Lung (tissue), 12 donors: ENCODE results near the gene DIP2C. TPM values are rescaled to one million over a fixed set of nuclear protein-coding genes. Genes with fewer than 3 reads are reported as not detected.

ENCODE experiments used
- ATAC-seq: fragments of 200-7000 bp; cut with Tn5 transposase; one replicate; pipeline ENCODE4 v1.9.1; 2020; ENCODE audit warnings: moderate number of reproducible peaks; ENCODE audit not compliant: insufficient read depth, low FRiP score
- DNase-seq, 3 donors: peaks; one replicate each; pipeline ENCODE4 v3.0.0-alpha.2; 2013 to 2017
- H3K27ac ChIP-seq, 2 donors: one replicate each; pipeline ENCODE4 v1.5.1; 2013; ENCODE audit warnings: mild to moderate bottlenecking in 2 of 2, moderate library complexity in 2 of 2, control low read depth in 1 of 2, inconsistent platforms in 1 of 2, low read depth in 1 of 2, low read length in 1 of 2
- H3K27me3 ChIP-seq, 3 donors: one replicate each; pipeline ENCODE4 v1.5.1; 2013; ENCODE audit warnings: low read length in 2 of 3; ENCODE audit not compliant: control insufficient read depth in 3 of 3, insufficient read depth in 3 of 3
- H3K36me3 ChIP-seq, 4 donors: one replicate each; pipeline ENCODE4 v1.5.1; 2013; ENCODE audit warnings: low read length in 4 of 4, mild to moderate bottlenecking in 1 of 4, moderate library complexity in 1 of 4; ENCODE audit not compliant: control insufficient read depth in 4 of 4, insufficient read depth in 4 of 4
- H3K4me1 ChIP-seq, 5 donors: one replicate each; pipeline ENCODE4 v1.5.1; 2013; ENCODE audit warnings: low read length in 5 of 5, mild to moderate bottlenecking in 2 of 5, moderate library complexity in 1 of 5; ENCODE audit not compliant: control insufficient read depth in 5 of 5, insufficient read depth in 5 of 5
- H3K4me3 ChIP-seq: one replicate; pipeline ENCODE4 v1.5.1; 2013; ENCODE audit warnings: mild to moderate bottlenecking, control low read depth, moderate library complexity
- H3K9ac ChIP-seq, 2 donors: one replicate each; pipeline ENCODE4 v1.5.1; 2013; ENCODE audit warnings: low read length in 2 of 2, control low read depth in 1 of 2; ENCODE audit not compliant: insufficient read depth in 1 of 2
- H3K9me3 ChIP-seq, 4 donors: one replicate each; pipeline ENCODE4 v1.5.1; 2013; ENCODE audit warnings: low read length in 3 of 4, mild to moderate bottlenecking in 1 of 4, moderate library complexity in 1 of 4; ENCODE audit not compliant: control insufficient read depth in 4 of 4, insufficient read depth in 3 of 4
- CTCF ChIP-seq: IDR thresholded peaks from 2 replicates; pipeline ENCODE4 v1.5.1; 2012; ENCODE audit warnings: mild to moderate bottlenecking; ENCODE audit errors: control extremely low read depth, extremely low read depth
- WGBS, 2 donors: extraction: QIAGEN DNeasy Blood & Tissue Kit; methylation state at CpG; one replicate each; pipeline ENCODE4 v1.1.7; 2013; 5-methylcytosine and 5-hydroxymethylcytosine counted together
- polyA plus RNA-seq, 2 donors: library from polyadenylated mRNA; stranded (reverse); fragments of 200-250 nt; gene quantifications; one replicate each; pipeline ENCODE4 v1.2.1, GENCODE V29; 2013
- total RNA-seq, 2 donors: library from RNA; depleted of rRNA in 1 of 2; stranded (reverse); fragments of >200 nt in 1 of 2; gene quantifications; one replicate each; pipeline ENCODE4 v1.2.1, GENCODE V29; 2014 to 2021
- donor health status: control.
- donor health status: control.
- donor health status: Bipolar disorder and iron deficiency.
- donor health status: healthy.
- donor health status: DM: yes; HTN: yes; CAD: no.

Gene DIP2C
- total and polyA plus RNA-seq, 4 donors, result 3.6 to 20.0 (median 9.5) TPM

GRCh38 chr10:520402-520787 is 169.1 kb downstream of the DIP2C start:
- Histone ChIP-seq H3K9me3 (no peaks in the 10 kb centered on the region), H3K9ac (no peak overlapping the region), H3K27me3 (no peaks in the 10 kb centered on the region), H3K4me1 (peaks cover 0 to 7% (median 0%) of the 10 kb centered on the region in 5 donors), H3K36me3 (peaks cover 0 to 6% (median 0%) of the 10 kb centered on the region in 4 donors), H3K27ac (no peak overlapping the region), H3K4me3 (no peak overlapping the region)
- 73 to 74% methylated on average over 6 of the region's 6 CpGs for WGBS, 2 donors
- DNase-seq (peak in 1 of 3 donors; percentile 11), ATAC-seq (no peak)
- TF ChIP-seq CTCF, result no peak

GRCh38 chr10:519716-520401 is 169.6 kb downstream of the DIP2C start:
- H3K27ac ChIP-seq, result no peak overlapping the region
- H3K27me3 ChIP-seq, result no peaks in the 10 kb centered on the region
- H3K4me1 ChIP-seq, result peaks cover 0 to 7% (median 0%) of the 10 kb centered on the region in 5 donors
- no peak overlapping the region for H3K4me3 ChIP-seq
- ATAC-seq (no peak), DNase-seq (peak in 1 of 3 donors; percentile 2)
- no peak overlapping the region for H3K9ac ChIP-seq
- 94% methylated on average over 25 of the region's 25 CpGs for WGBS, 2 donors
- TF ChIP-seq CTCF, result no peak
- H3K36me3 ChIP-seq, result peaks cover 0 to 6% (median 0%) of the 10 kb centered on the region in 4 donors
- H3K9me3 ChIP-seq, result no peaks in the 10 kb centered on the region

GRCh38 chr10:519055-519715 is 170.3 kb downstream of the DIP2C start:
- peaks cover 0 to 6% (median 0%) of the 10 kb centered on the region in 4 donors for H3K36me3 ChIP-seq
- ATAC-seq (no peak), DNase-seq (no peak)
- no peak overlapping the region for H3K4me3 ChIP-seq
- TF ChIP-seq CTCF, result no peak
- H3K9me3 ChIP-seq, result no peaks in the 10 kb centered on the region
- no peak overlapping the region for H3K27ac ChIP-seq
- H3K27me3 ChIP-seq, result no peaks in the 10 kb centered on the region
- no peak overlapping the region for H3K9ac ChIP-seq
- WGBS, 2 donors, result 87 to 90% methylated on average over 16 of the region's 16 CpGs
- H3K4me1 ChIP-seq, result peaks cover 0 to 7% (median 3%) of the 10 kb centered on the region in 5 donors
